Activated CD4-positive, alpha-beta T cell treated with anti-CD3 and anti-CD28 coated beads for 36 hours (primary cell): Measurements from ENCODE around the gene PHOSPHO2. TPM values are rescaled to one million over a fixed set of nuclear protein-coding genes. Genes with fewer than 3 reads are reported as not detected.

Experiments used
- ATAC-seq: fragments of 200-7000 bp; cut with Tn5 transposase; one replicate; pipeline ENCODE4 v1.10.0; 2021; ENCODE audit warnings: mild to moderate bottlenecking, moderate library complexity
- CTCF ChIA-PET: fragments of 350-600 bp; sonication (Branson Sonifier 250); formaldehyde crosslinking; loops from one replicate; lab custom pipeline; 2021; ENCODE audit warnings: antibody characterized with exemption; lab: Charles Lee
- POLR2A ChIA-PET: fragments of 350-600 bp; sonication (Branson Sonifier 250); formaldehyde crosslinking; loops from one replicate; lab custom pipeline; 2021; ENCODE audit warnings: antibody characterized with exemption, inconsistent platforms; lab: Charles Lee
- DNase-seq: peaks from one replicate; pipeline ENCODE4 v3.0.0-alpha.2; 2020
- H3K27ac Mint-ChIP-seq: one replicate; pipeline ENCODE4 v1.8.0; 2021; ENCODE audit warnings: mixed read lengths
- H3K27me3 Mint-ChIP-seq: one replicate; pipeline ENCODE4 v1.8.0; 2021; ENCODE audit warnings: mixed read lengths
- H3K36me3 Mint-ChIP-seq: one replicate; pipeline ENCODE4 v1.8.0; 2021; ENCODE audit warnings: low read depth, mixed read lengths
- H3K4me1 Mint-ChIP-seq: one replicate; pipeline ENCODE4 v1.8.0; 2021; ENCODE audit warnings: mixed read lengths
- H3K4me3 Mint-ChIP-seq: one replicate; pipeline ENCODE4 v1.8.0; 2021; ENCODE audit warnings: mild to moderate bottlenecking, moderate library complexity, mixed read lengths
- H3K9me3 Mint-ChIP-seq: one replicate; pipeline ENCODE4 v1.8.0; 2021; ENCODE audit warnings: low read depth, mixed read lengths
- intact Hi-C, 2 experiments: fragments of 100-400 bp; cut with DNase I in 1 of 2; cut with micrococcal nuclease in 1 of 2; formaldehyde crosslinking; loops; one replicate each; pipeline versions ENCODE4 v1.14.2 to v1.15.1; 2022 to 2024; cut with DNase I, micrococcal nuclease
- total RNA-seq, 2 experiments: library from RNA; stranded (reverse); gene quantifications; one replicate each; pipeline ENCODE4 v1.2.3, GENCODE V29; 2021

PHOSPHO2 gene
- total RNA-seq = 1 to 10 TPM; 2.2 to 3.5 TPM

- peaks cover 15% of the 10 kb centered on the region for H3K9me3 Mint-ChIP-seq
- H3K4me3 Mint-ChIP-seq = peak within 1 kb of the TSS; percentile 84
- H3K27me3 Mint-ChIP-seq = peaks cover 3% of the 10 kb centered on the region
- CTCF ChIA-PET = interaction anchor here (0.6 to 0.8 kb wide), 3 partner anchors 166 to 1231 kb away, joined by 3 read pairs; no protein-coding TSS in a partner anchor
- intact Hi-C loops = loop anchor here (1.0 to 5.0 kb wide), 10 partner anchors 11 to 1234 kb away; partner anchors contain the start of genes FASTKD1 (in 2 of the 2), PPIG (in 2 of the 2), BBS5 (in 1 of the 2) and GORASP2 (in 1 of the 2)
- peak within 1 kb of the TSS; percentile 87 for H3K27ac Mint-ChIP-seq
- peaks cover 16% of the 10 kb centered on the region for H3K4me1 Mint-ChIP-seq
- peak; percentile 99 for DNase-seq
- POLR2A ChIA-PET = no interaction called here
- peak; percentile 99 for ATAC-seq
- H3K36me3 Mint-ChIP-seq = peaks cover 21% of the 10 kb centered on the region
These were observed at the start of gene PHOSPHO2, which contains the start of gene CFAP210 for GRCh38 chr2:169694113-169694893. PHOSPHO2 (plus strand) TSS chr2:169694469; CDS start chr2:169700972, 6,503 bp downstream. CFAP210 (minus strand) TSS chr2:169694405; CDS start chr2:169694327, 78 bp downstream.

DNA sequence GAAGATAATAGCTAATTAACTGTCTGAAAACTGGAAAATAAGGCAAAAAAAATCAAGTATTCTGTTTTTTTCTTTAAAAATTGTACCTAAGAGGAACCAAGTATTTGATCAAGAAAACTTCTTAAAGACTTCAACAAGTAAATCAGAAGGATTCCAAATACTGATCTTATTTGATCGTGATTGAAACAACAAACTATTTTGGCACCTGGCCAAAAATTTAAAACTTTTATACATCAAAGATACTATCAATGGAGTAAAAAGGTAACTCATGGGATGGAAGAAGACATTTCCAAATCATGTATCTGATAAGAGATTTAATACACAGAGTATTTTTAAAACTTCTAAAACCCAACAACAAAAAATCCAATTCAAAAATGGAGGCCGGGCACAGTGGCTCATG, 46.8 kb upstream of the PHOSPHO2 start:
- Mint-ChIP-seq H3K27ac (no peak overlapping the region), H3K4me1 (no peaks in the 10 kb centered on the region), H3K4me3 (no peak overlapping the region), H3K9me3 (peaks cover 2% of the 10 kb centered on the region), H3K27me3 (peaks cover 9% of the 10 kb centered on the region), H3K36me3 (no peaks in the 10 kb centered on the region)
- ChIA-PET CTCF (no interaction called here), POLR2A (no interaction called here)
- intact Hi-C loops = no loop called here
- DNase-seq = no peak
- ATAC-seq = no peak

- ChIA-PET CTCF (interaction anchor here (0.7 kb wide), 1 partner anchor 94 kb away, joined by 3 read pairs; no protein-coding TSS in a partner anchor), POLR2A (no interaction called here)
- Mint-ChIP-seq H3K9me3 (no peaks in the 10 kb centered on the region), H3K27ac (no peak overlapping the region), H3K27me3 (peaks cover 15% of the 10 kb centered on the region), H3K36me3 (no peaks in the 10 kb centered on the region), H3K4me3 (no peak overlapping the region), H3K4me1 (no peaks in the 10 kb centered on the region)
- no peak for ATAC-seq
- intact Hi-C loops = loop anchor here in 1 of 2 experiments (1.0 kb wide), 1 partner anchor 18 kb away; no protein-coding TSS in a partner anchor
- DNase-seq = no peak
These were observed 45.0 kb upstream of the PHOSPHO2 start for GRCh38 chr2:169649278-169649677.

DNA sequence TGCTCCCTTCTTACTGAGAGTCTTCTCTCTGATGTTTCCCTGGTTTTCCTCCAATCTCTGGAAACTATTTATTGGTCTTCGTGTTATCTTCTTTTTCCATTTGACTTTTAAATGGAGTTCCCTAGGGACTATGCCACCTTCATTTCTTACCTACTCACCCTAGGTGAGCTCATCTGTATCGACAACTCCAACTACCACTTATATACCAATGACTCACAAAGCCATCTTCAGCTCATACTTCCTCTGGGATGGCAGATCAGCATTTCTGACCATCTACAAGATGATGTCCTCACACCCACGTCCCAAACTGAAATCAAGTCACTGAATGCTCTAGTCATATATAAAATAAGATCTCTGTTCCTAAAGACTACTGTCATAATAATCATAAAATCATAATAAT, 40.6 kb upstream of the PHOSPHO2 start:
- intact Hi-C loops = no loop called here
- H3K9me3 Mint-ChIP-seq = no peaks in the 10 kb centered on the region
- no peak for ATAC-seq
- no peak overlapping the region for H3K4me3 Mint-ChIP-seq
- ChIA-PET POLR2A (no interaction called here), CTCF (interaction anchor here (0.6 to 0.8 kb wide), 2 partner anchors 18 to 50 kb away, joined by 3 read pairs; no protein-coding TSS in a partner anchor)
- H3K4me1 Mint-ChIP-seq = no peaks in the 10 kb centered on the region
- DNase-seq = no peak
- no peaks in the 10 kb centered on the region for H3K36me3 Mint-ChIP-seq
- H3K27me3 Mint-ChIP-seq = peaks cover 19% of the 10 kb centered on the region
- H3K27ac Mint-ChIP-seq = no peak overlapping the region

DNA sequence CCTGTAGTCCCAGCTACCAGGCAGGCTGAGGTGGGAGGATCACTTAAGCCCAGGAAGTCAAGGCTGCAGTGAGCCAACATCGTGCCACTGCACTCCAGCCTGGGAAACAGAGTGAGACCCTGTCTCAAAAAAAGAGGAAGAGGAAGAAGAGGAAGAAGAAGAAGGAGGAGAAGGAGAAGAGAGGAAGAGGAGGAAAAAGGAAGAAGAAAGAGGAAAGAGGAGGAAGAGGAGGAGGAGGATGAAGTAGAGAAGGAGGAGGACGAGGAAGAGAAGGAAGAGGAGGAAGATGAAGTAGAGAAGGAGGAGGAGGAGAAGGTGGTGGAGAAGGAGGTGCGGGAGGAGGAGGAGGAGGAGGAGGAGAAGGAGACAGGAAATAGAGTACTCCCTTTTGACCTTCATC, 38.1 kb upstream of the PHOSPHO2 start:
- peaks cover 15% of the 10 kb centered on the region for H3K27me3 Mint-ChIP-seq
- no peak overlapping the region for H3K4me3 Mint-ChIP-seq
- H3K4me1 Mint-ChIP-seq = no peaks in the 10 kb centered on the region
- no peaks in the 10 kb centered on the region for H3K9me3 Mint-ChIP-seq
- intact Hi-C loops = no loop called here
- no peak overlapping the region for H3K27ac Mint-ChIP-seq
- POLR2A ChIA-PET = interaction anchor here (0.6 kb wide), 1 partner anchor 30 kb away, joined by 3 read pairs; no protein-coding TSS in a partner anchor
- no peak for ATAC-seq
- CTCF ChIA-PET = interaction anchor here (0.8 kb wide), 2 partner anchors 15 to 121 kb away, joined by 3 read pairs; no protein-coding TSS in a partner anchor
- DNase-seq = no peak
- H3K36me3 Mint-ChIP-seq = no peaks in the 10 kb centered on the region

DNA sequence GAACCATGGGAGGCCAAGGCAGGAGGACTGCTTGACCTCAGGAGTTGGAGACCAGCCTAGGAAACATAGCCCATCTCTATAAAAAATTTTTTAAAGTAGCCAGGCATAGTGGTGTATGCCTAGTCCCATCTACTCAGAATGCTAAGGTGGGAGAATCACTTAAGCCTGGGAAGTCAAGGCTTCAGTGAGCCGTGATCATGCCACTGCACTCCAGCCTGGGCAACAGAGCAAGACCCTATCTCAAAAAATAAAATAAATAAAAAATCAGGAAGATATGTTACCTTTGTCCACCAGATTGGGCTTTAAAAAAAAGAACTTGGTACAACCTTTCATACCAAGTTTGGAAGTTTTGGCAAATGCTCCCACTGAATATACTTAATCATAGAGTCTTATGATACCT, 35.4 kb upstream of the PHOSPHO2 start:
- DNase-seq = no peak
- Mint-ChIP-seq H3K9me3 (no peaks in the 10 kb centered on the region), H3K4me3 (no peak overlapping the region), H3K27me3 (peaks cover 4% of the 10 kb centered on the region), H3K36me3 (no peaks in the 10 kb centered on the region), H3K27ac (no peak overlapping the region), H3K4me1 (no peaks in the 10 kb centered on the region)
- intact Hi-C loops = no loop called here
- ATAC-seq = no peak
- POLR2A ChIA-PET = no interaction called here
- CTCF ChIA-PET = no interaction called here

DNA sequence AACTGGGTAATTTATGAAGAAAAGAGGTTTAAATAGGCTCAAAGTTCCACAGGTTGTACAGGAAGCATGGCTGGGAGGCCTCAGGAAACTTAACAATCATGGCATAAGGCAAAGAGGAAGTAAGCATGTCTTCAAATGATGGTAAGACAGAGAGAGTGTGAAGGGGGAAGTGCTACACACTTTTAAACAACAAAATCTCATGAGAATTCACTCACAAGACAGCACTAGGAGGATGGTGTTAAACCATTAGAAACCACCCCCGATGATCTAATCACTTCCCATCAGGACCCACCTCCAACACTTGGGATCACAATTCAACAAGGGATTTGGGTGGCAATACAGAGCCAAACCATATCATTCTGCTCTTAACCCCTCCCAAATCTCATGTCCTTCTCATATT, 34.9 kb upstream of the PHOSPHO2 start:
- Mint-ChIP-seq H3K36me3 (no peaks in the 10 kb centered on the region), H3K9me3 (no peaks in the 10 kb centered on the region), H3K4me1 (no peaks in the 10 kb centered on the region), H3K4me3 (no peak overlapping the region), H3K27ac (no peak overlapping the region), H3K27me3 (peaks cover 4% of the 10 kb centered on the region)
- ChIA-PET POLR2A (no interaction called here), CTCF (no interaction called here)
- no peak for DNase-seq
- intact Hi-C loops = no loop called here
- no peak for ATAC-seq

DNA sequence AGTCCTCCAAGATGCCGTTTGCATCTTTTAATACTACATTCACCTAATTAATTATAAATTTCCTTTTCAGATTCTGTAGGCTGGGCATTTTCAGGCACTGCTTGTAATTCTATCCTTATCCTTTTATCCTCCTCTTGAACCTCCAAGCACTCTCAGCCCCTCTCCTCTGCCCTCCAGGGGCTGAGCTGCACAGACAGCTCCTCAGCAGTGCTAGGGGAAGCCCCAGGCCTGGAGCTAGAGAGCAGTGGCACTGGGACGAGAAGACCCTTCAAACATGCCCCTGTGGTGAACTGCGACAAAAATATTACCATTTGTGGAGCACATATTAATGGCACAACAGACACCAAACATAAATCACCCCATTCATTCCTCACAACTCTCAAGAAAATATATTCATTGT, 33.0 kb upstream of the PHOSPHO2 start:
- ATAC-seq (no peak), DNase-seq (no peak)
- H3K27me3 Mint-ChIP-seq = no peaks in the 10 kb centered on the region
- intact Hi-C loops = no loop called here
- no peak overlapping the region for H3K4me3 Mint-ChIP-seq
- ChIA-PET CTCF (no interaction called here), POLR2A (no interaction called here)
- no peaks in the 10 kb centered on the region for H3K9me3 Mint-ChIP-seq
- H3K4me1 Mint-ChIP-seq = no peaks in the 10 kb centered on the region
- no peak overlapping the region for H3K27ac Mint-ChIP-seq
- no peaks in the 10 kb centered on the region for H3K36me3 Mint-ChIP-seq

DNA sequence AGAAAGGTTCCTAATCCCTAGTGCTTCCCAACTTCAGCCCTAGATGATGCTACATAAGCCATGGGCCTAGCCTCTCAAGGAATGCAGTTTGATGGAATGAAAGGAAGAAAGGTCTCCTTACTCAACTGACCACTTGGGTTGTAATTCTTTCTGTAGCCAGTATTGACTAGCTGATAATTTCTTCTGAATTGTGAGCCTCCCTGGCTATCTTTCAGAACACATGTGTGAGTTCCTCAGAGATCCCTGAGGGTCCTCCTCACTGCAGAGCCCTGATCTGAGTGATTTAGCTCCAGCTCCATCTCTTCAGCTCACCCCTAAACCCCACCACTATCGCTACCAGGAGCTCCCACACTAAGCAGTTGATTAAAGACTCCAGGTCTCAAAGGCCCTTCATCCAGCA, 31.5 kb upstream of the PHOSPHO2 start:
- POLR2A ChIA-PET = no interaction called here
- H3K4me1 Mint-ChIP-seq = no peaks in the 10 kb centered on the region
- ATAC-seq = no peak
- no peak overlapping the region for H3K27ac Mint-ChIP-seq
- no peaks in the 10 kb centered on the region for H3K36me3 Mint-ChIP-seq
- CTCF ChIA-PET = no interaction called here
- intact Hi-C loops = no loop called here
- no peaks in the 10 kb centered on the region for H3K27me3 Mint-ChIP-seq
- DNase-seq = no peak
- no peak overlapping the region for H3K4me3 Mint-ChIP-seq
- no peaks in the 10 kb centered on the region for H3K9me3 Mint-ChIP-seq

DNA sequence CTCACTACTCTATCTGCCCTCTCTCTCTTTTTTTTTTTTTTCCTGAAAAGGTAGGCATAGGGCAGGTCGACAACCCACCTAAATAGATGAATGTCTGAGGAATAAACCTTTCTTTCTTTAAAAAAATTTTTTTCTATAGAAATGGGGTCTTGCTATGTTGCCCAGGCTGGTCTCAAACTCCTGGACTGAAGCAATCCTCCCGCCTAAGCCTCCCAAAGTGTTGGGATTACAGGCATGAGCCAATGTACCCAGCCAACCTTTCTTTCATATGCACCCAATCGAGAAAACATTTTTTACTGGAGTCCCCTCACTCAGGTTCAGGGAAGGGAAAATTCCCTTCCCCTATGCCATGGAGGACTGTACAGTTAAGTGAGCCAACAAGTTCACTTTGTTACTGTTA, 31.0 kb upstream of the PHOSPHO2 start:
- no peaks in the 10 kb centered on the region for H3K9me3 Mint-ChIP-seq
- ChIA-PET POLR2A (no interaction called here), CTCF (no interaction called here)
- H3K27me3 Mint-ChIP-seq = no peaks in the 10 kb centered on the region
- H3K4me3 Mint-ChIP-seq = no peak overlapping the region
- DNase-seq = no peak
- no peaks in the 10 kb centered on the region for H3K36me3 Mint-ChIP-seq
- no peak for ATAC-seq
- no peak overlapping the region for H3K27ac Mint-ChIP-seq
- no peaks in the 10 kb centered on the region for H3K4me1 Mint-ChIP-seq
- intact Hi-C loops = no loop called here

GRCh38 chr2:169664600-169664977, 29.7 kb upstream of the PHOSPHO2 start:
- no peaks in the 10 kb centered on the region for H3K4me1 Mint-ChIP-seq

More at GRCh38 chr2:169664600-169664977, 29.7 kb upstream of the PHOSPHO2 start:
- intact Hi-C loops = no loop called here
- no peak overlapping the region for H3K4me3 Mint-ChIP-seq
- CTCF ChIA-PET = interaction anchor here (0.6 to 1.4 kb wide), 2 partner anchors 9 to 68 kb away, joined by 3 to 4 read pairs; no protein-coding TSS in a partner anchor
- H3K27ac Mint-ChIP-seq = no peak overlapping the region
- H3K9me3 Mint-ChIP-seq = no peaks in the 10 kb centered on the region
- POLR2A ChIA-PET = interaction anchor here (0.6 kb wide), 1 partner anchor 1074 kb away, joined by 13 read pairs; no protein-coding TSS in a partner anchor
- ATAC-seq = no peak
- no peaks in the 10 kb centered on the region for H3K36me3 Mint-ChIP-seq
- DNase-seq = no peak
- H3K27me3 Mint-ChIP-seq = no peaks in the 10 kb centered on the region
